Parathyroid adenoma (tissue), 2 donors: ENCODE data around the gene PRL.

ENCODE experiments used
- H2AFZ ChIP-seq: fragments of 300-600 bp; sonication (generic); one replicate; pipeline ENCODE4 v1.7.0; 2017; ENCODE audit warnings: antibody characterized with exemption, mild to moderate bottlenecking
- H3K27ac ChIP-seq: fragments of 300-600 bp; sonication (generic); one replicate; pipeline ENCODE4 v1.7.0; 2017
- H3K27me3 ChIP-seq: fragments of 300-600 bp; sonication (generic); one replicate; pipeline ENCODE4 v1.7.0; 2017; ENCODE audit warnings: low read length; ENCODE audit not compliant: control insufficient read depth, insufficient read depth
- H3K36me3 ChIP-seq: fragments of 300-600 bp; sonication (generic); one replicate; pipeline ENCODE4 v1.7.0; 2017; ENCODE audit warnings: low read length; ENCODE audit not compliant: control insufficient read depth, insufficient read depth
- H3K4me1 ChIP-seq: fragments of 300-600 bp; sonication (generic); one replicate; pipeline ENCODE4 v1.7.0; 2017; ENCODE audit warnings: control low read depth
- H3K4me2 ChIP-seq: fragments of 300-600 bp; sonication (generic); one replicate; pipeline ENCODE4 v1.7.0; 2017; ENCODE audit warnings: low read length
- H3K4me3 ChIP-seq: fragments of 300-600 bp; sonication (generic); one replicate; pipeline ENCODE4 v1.7.0; 2017; ENCODE audit warnings: low read depth, low read length
- H3K79me2 ChIP-seq: fragments of 300-600 bp; sonication (generic); one replicate; pipeline ENCODE4 v1.7.0; 2017; ENCODE audit warnings: control low read depth
- H3K9ac ChIP-seq: fragments of 300-600 bp; sonication (generic); one replicate; pipeline ENCODE4 v1.7.0; 2017; ENCODE audit warnings: mild to moderate bottlenecking
- H3K9me3 ChIP-seq: fragments of 300-600 bp; sonication (generic); one replicate; pipeline ENCODE4 v1.7.0; 2017; ENCODE audit warnings: low read length; ENCODE audit not compliant: control insufficient read depth
- TF ChIP-seq, protein P1 (sequence below): fragments of 300-600 bp; sonication (generic); IDR thresholded peaks from one replicate; pipeline ENCODE4 v1.7.0; 2017; ENCODE audit warnings: antibody characterized with exemption, mild to moderate bottlenecking
- donor health status: primary hyperparathyroidism.

PRL gene

DNA sequence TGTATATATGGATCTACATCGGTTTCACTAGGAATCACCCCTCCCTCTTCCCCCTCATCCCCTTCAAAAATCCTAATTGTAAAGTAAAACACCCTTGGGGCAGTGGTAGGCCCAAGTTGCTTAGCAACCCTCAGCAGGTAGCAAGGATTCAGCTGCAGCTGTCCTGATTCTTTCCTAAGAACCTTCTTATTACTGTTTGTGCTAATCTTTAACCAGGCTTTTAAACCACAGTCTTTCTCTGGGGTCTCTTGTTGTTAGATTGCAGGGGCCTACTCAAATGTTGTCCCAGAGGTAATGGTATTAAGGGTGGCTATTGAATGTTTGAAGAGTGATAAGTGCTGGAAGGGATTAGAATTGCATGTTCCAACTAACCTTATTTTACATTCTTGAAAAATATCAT lies 46.4 kb downstream of the PRL start:
- Histone ChIP-seq H3K4me2 (no peak overlapping the region), H3K27ac (no peak overlapping the region), H3K4me3 (no peak overlapping the region), H3K36me3 (no peaks in the 10 kb centered on the region), H3K79me2 (no peaks in the 10 kb centered on the region), H3K27me3 (no peaks in the 10 kb centered on the region), H3K9me3 (no peaks in the 10 kb centered on the region), H3K9ac (no peak overlapping the region), H3K4me1 (no peaks in the 10 kb centered on the region), H2AFZ (no peak overlapping the region)
- TF ChIP-seq, protein P1, sequence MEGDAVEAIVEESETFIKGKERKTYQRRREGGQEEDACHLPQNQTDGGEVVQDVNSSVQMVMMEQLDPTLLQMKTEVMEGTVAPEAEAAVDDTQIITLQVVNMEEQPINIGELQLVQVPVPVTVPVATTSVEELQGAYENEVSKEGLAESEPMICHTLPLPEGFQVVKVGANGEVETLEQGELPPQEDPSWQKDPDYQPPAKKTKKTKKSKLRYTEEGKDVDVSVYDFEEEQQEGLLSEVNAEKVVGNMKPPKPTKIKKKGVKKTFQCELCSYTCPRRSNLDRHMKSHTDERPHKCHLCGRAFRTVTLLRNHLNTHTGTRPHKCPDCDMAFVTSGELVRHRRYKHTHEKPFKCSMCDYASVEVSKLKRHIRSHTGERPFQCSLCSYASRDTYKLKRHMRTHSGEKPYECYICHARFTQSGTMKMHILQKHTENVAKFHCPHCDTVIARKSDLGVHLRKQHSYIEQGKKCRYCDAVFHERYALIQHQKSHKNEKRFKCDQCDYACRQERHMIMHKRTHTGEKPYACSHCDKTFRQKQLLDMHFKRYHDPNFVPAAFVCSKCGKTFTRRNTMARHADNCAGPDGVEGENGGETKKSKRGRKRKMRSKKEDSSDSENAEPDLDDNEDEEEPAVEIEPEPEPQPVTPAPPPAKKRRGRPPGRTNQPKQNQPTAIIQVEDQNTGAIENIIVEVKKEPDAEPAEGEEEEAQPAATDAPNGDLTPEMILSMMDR, result no peak

DNA sequence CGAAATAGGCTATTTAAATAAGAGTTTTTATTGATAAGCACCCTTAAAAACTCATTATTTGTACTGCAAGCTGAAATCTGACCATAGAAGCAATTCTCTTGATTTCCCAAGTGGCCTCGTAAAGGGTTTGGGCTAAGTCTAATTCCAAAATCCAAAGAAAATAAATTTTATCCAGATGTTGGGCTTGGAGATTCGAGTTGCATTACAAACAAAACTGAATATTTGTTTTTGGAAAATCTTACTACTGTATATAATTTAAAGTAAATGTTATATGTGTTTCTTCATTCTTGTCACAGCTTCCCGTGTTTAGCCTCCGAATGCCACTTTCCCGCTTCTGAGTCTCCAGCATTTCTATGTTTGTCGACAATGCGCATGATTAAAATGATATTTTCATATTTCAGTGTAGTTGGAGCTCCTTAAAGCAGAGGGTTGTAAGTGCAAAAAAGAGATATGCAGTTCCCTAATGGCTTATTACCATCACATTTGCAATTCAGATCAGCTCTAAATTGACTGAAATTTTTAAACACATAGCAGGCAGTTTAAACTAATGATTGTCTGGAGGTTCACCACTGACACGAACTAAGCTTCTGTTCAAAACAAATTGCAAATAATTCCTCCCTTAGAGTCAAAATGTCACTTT lies 47.0 kb downstream of the PRL start:
- Histone ChIP-seq H3K79me2 (no peaks in the 10 kb centered on the region), H3K27me3 (no peaks in the 10 kb centered on the region), H3K9me3 (no peaks in the 10 kb centered on the region), H3K4me3 (no peak overlapping the region), H3K9ac (no peak overlapping the region), H3K4me1 (no peaks in the 10 kb centered on the region), H3K36me3 (no peaks in the 10 kb centered on the region), H3K4me2 (no peak overlapping the region), H2AFZ (no peak overlapping the region), H3K27ac (no peak overlapping the region)
- TF ChIP-seq, protein P1, result no peak

DNA sequence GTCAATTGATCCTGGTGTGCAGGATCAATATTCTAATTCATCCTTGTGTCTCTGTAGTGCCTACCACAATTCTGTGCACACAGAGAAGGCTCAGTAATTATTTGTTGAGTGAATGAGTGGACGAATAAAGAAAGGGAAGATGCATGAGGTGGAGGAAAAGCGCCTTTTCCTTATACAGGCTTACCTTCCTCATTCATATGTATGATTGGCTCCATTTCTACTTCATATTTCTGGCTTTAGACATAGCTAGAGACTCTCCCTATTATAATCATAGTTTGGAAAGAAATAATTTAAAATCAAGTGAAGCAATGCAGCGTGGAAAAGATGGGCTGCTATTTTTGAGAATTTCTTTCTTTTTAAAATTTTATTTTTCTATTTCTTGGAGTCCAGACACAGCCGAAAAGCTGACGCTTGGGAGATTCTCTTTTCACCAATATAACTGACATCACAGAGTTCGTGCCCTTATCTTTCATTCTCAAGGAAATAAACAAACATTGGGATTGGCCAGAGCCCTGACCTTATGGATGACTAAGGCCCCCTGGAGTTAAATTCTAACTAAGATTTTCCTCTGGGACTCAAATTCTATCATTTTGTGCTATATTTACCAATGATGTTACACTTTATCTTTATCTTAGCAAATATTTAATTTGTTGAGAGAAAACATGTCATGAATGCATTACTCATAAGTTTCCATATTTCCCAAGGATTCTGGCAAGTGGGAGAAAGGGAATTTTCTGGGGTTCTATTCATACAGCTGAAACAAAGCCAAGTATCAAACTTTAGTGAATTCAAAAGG lies 48.1 kb downstream of the PRL start:
- H3K36me3 ChIP-seq, result no peaks in the 10 kb centered on the region

DNA sequence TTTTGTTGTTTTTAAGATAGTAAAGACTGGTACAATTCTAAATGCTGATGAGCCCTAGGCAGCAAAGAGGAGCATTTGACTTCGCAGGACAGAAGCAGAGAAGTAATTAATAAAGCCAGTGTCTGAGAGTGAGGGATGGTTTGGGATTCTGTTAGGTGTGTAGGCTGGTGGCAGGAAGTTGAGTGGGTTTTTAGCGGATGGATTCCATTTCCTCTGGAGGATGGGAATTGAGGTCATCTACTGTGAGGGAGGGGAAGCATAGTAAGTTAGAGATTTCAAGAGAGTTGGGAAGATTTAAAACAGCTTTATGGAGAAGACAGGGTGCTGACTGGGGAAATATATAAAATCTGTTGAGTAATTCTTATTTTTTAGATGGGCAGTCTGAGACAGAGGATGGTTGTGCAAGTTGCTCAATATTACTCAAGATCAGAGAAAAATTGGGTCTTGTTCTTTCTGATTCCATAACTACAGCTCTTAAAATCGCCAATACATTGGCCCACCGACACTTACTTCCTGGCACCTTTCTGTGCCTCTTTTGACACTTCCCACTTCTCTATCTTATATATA lies 48.8 kb downstream of the PRL start:
- H3K79me2 ChIP-seq, result no peaks in the 10 kb centered on the region
- H3K27me3 ChIP-seq, result no peaks in the 10 kb centered on the region
- H3K36me3 ChIP-seq, result no peaks in the 10 kb centered on the region
- H3K4me3 ChIP-seq, result no peak overlapping the region
- H3K9me3 ChIP-seq, result no peaks in the 10 kb centered on the region
- TF ChIP-seq, protein P1, result no peak
- H2AFZ ChIP-seq, result no peak overlapping the region
- H3K27ac ChIP-seq, result no peak overlapping the region
- no peaks in the 10 kb centered on the region for H3K4me1 ChIP-seq
- no peak overlapping the region for H3K4me2 ChIP-seq
- no peak overlapping the region for H3K9ac ChIP-seq

More for the DNA sequence above, 48.1 kb downstream of the PRL start:
- Histone ChIP-seq H3K79me2 (no peaks in the 10 kb centered on the region), H3K27ac (no peak overlapping the region), H3K9ac (no peak overlapping the region), H3K4me2 (no peak overlapping the region), H3K27me3 (no peaks in the 10 kb centered on the region), H3K4me3 (no peak overlapping the region), H3K9me3 (no peaks in the 10 kb centered on the region), H3K4me1 (no peaks in the 10 kb centered on the region), H2AFZ (no peak overlapping the region)
- TF ChIP-seq, protein P1, result no peak
